ENCODE results near the gene SVIL. TPM values are rescaled to one million over a fixed set of nuclear protein-coding genes. Genes with fewer than 3 reads are reported as not detected.
"Not testable (repeated sequence)": the region's sequence is repeated elsewhere in the genome, so short reads cannot be mapped to it uniquely, and the experiment has no call there.

SVIL gene
- polyA plus RNA-seq, 3 donors: 34.4 to 37.2 (median 35.1) TPM

DNA sequence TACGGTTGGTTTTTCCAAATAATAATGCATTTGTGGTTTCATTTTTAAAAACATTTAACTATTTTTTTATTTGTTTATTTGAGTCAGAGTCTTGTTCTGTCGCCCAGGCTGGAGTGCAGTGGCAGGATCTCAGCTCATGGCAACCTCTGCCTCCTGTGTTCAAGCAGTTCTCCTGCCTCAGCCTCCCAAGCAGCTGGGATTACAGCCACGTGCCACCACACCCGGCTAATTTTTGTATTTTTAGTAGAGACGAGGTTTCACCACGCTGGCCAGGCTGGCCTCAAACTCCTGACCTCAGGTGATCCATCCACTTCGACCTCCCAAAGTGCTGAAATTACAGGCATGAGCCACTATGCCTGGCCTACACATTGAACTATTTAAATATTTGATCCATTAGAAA is 28.1 kb downstream of the SVIL start:
- DNase-seq (ENCODE audit: low read depth in 3 of 3, low spot score in 2 of 3): not testable (repeated sequence)

DNA sequence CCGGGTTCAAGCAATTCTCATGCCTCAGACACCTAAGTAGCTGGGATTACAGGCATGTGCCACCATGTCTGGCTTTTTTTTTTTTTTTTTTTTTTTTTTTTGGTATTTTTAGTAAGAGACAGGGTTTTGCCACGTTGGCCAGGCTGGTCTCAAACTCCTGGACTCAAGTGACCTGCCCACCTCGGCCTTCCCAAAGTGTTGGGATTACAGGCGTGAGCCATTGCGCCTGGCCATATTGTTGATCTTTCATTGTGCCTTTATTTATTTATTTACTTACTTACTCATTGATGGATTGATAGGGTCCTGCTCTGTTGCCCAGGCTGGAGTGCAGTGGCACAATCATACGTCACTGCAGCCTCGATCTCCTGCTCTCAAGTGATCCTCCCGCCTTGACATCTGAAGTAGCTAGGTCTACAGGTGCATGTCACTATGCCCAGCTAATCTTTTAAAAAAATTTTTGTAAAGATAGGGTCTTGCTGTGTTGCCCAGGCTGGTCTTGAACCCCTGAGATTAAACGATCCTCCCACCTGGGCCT is 30.4 kb downstream of the SVIL start:
- DNase-seq (ENCODE audit: low read depth in 3 of 3, low spot score in 2 of 3): no peak

DNA sequence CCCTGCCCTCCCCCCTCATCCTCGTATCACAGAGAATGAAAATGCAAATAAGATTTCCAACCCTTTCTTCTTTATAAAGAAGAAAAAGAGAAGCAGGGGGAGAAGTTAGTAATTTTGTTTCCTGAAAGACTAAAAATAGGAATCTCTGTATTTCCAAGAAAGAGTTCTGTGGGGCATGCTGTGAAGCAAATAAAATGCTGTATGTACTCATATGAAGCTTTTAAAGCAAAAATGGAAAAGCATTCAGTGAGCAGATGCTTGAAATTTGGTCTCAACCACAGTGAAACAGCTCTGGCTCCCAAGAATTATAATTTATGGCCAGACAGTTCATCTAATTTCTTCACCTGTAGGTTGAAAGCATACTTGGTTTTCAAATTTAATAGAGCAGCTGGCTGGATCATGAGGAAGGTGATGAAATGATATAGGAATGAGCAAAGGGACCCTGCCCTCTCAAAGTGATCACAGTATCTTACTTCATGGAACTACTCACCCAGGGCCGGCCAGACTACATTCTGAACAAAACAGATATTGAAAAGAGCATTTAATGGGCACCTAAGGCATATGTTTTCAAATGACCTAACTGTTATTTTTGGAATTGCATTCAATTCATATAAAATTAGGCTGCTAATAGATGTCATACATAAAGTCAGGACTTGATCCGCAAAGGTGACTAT is 31.4 kb downstream of the SVIL start:
- no peak for DNase-seq (ENCODE audit: low read depth in 3 of 3, low spot score in 2 of 3)

DNA sequence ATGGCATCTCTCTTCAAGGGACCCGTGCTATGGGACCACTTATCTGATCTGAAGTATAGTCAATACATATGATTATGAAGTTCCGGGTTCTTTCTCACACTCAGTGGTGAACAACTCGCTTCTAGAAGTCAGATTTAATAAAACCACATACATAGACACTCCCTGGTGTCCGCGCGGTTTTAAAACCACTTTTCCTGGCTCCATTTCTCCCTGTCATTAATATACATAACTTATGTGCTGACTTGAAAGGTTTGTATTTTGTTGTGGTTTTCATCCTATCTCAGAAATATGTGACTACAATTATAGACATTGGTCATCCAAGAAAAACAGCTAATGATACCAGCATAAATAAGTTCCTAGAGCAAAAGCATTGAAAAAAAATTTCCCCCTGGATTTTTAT is 34.0 kb downstream of the SVIL start:
- no peak for DNase-seq (ENCODE audit: low read depth in 3 of 3, low spot score in 2 of 3)

DNA sequence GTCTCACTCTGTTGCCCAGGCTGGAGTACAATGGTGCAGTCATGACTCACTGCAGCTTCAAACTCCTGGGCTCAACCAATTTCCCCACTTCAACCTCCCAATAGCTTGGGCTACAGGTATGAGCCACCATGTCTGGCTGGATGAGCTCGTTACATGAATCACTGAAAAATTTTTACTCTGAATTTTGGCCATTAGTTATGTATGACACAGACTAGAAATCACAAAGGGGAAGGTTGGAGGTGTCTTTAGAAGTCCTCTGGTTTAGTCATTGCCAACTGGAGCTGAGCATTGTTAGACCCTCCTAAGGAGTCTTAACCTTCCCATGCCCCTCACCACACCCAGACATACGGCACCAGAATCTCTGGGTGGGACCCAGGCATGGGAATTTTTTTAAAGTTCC is 34.7 kb downstream of the SVIL start:
- DNase-seq (ENCODE audit: low read depth in 3 of 3, low spot score in 2 of 3): no peak

DNA sequence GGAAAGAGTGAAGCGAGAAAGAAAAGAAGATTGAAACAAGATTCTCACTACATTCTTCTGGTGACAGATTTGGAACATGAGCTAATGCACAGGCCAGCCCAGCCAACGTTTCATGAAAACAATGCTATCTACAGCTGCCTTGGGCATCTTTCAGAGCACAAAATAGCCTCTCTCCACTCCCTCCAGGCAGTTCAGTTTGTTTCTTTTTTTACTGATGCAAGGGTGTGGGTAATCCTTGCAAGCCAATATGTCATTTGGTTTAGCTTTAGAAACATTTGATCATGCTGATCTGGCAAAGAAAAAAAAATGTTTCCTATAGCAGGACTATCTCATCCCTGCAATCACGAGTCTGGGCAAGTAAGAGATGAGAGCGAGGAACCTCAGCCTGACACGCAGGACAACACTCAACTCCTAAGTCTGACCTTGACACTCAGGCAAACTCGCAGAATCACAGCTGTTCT is 35.9 kb downstream of the SVIL start:
- no peak for DNase-seq (ENCODE audit: low read depth in 3 of 3, low spot score in 2 of 3)

- DNase-seq (ENCODE audit: low read depth in 3 of 3, low spot score in 2 of 3): no peak
Measured at GRCh38 chr10:29596826-29597225, 37.9 kb downstream of the SVIL start.

GRCh38 chr10:29596356-29596755 is 38.4 kb downstream of the SVIL start:
- no peak for DNase-seq (ENCODE audit: low read depth in 3 of 3, low spot score in 2 of 3)

DNA sequence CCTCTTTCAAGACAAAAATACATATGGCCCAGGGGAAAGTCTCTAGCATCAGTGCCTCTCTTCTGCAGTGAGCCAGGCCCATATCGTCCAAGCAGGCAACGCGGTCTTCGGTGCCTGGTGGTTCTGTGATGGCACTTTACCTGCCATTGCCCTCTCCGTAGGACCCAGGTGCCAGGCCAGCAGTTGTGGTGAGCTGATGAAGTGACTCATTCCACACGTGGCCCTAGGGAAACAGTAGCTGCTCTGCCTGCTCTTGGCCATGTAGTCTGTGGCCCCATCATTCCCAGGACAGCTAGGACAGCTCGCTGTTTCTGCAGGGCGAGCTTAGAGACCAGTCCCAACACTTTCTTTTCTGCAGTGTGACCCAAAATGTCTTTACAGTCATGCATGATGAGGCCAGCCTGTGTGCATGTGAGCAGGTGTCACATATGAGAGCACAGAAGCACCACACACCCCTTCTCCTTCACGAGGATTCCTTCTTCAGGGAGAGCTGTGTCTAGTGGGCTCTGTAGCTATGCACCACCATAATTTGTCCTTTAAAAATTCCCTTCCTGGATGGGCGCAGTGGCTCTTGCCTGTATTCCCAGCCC is 39.0 kb downstream of the SVIL start:
- no peak for DNase-seq (ENCODE audit: low read depth in 3 of 3, low spot score in 2 of 3)

DNA sequence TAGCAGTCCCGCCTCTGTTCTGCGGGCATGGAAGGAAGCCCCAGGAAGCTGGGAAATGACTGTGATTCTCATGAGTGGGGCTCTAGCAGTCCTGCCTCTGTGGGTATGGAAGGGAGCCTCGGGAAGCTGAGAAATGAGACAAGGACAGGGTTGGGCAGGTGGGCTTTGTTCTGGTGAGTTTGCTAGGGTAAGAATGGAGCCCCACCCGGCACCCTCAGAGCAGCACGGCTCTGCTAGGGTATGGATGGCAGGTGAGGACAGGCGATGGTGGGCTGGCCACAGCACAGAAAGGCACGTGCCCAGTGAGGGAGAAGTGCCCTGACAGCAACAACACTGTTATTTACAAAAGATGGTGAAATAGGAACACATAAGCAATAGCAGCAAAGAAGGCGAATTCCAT is 39.6 kb downstream of the SVIL start:
- no peak for DNase-seq (ENCODE audit: low read depth in 3 of 3, low spot score in 2 of 3)

DNA sequence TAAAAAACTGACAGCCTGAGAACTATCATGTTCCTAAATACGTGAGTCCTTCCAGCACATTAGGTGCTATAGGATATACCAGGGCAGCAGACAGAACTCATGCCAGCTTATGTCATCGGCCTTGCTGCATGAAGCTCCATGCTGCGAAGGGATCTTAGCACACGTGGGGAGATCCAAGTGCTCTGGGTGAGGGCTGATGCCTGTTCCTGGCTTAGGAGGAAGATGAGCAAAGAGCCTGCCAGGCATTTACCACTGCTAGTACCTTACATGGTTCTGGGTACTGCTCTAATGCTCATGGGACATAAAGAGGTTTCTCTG is 43.2 kb downstream of the SVIL start:
- no peak for DNase-seq (ENCODE audit: low read depth in 3 of 3, low spot score in 2 of 3)

DNA sequence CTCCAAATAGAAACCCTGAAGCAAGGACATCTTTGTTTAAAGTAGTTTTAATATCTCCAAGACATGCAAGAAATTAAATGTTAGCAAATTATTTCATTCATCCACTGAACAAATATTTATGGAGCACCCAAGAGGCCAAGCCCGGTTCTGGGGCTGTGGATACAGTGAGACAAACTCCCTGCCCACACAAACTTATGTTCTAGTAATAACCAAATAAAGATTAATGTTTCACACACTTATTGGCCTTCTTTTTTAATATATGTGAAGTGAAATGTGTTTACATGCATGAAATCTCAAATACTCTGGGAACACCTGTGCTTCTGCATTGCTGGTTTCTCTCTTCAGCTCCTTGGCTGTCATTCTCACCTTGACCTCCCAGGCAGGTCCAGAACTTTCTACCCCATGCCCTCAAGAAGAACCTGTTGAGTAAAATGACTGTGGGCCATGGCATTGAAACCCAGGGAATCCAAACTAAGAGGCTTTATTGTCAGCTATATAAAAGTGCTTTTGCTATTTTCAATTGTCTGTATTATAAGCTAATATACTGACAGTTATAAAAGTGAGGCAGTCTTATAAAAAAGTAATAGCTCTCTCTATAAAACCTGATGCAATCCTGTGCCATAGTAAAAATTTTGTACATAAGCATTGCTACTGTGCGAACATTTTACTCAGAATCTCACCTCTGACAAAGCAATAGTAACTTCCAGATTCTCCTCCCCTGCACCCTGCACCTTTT is 43.7 kb downstream of the SVIL start:
- no peak for DNase-seq (ENCODE audit: low read depth in 3 of 3, low spot score in 2 of 3)

DNA sequence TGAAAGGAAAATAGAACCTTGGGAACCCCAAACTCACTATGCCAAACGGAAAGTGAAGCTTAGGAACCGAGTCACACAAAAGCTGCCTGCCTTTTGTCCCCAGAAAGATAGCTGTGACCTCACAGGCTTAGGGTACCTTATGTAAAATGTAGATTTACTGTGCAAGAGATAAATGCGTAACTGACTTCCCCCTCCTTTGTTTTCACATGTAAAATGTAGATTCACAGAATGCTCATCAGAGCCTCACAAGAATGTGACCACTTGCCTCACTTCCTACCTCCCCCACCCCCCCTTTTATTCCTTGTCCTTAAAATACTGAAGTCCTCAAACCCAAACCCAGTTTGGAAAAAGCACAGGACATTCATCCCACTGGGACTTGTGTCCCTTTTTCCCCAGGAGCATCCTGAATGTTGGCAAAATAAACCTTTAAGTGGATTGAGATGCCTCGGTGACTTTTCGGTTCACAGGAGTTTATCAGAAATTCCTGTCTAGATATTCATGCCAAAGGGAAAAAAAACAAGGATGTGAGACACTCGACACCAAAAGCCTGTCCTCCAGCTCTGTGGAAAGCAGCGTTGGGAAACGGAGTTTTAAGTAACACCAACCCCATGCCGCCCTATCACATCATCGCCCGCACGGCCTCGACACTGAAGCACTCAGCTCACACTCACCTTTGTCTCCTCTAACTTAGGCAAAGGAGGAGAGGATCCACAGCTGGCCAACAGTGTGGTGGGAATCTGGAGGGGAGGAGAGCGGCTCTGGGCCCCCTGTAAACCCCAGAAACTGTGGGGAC is 45.9 kb downstream of the SVIL start:
- DNase-seq (ENCODE audit: low read depth in 3 of 3, low spot score in 2 of 3): no peak

- not testable (repeated sequence) for DNase-seq (ENCODE audit: low read depth in 3 of 3, low spot score in 2 of 3)
Measured at GRCh38 chr10:29587750-29588628, 46.8 kb downstream of the SVIL start.

- DNase-seq (ENCODE audit: low read depth in 3 of 3, low spot score in 2 of 3): not testable (repeated sequence)
Measured at GRCh38 chr10:29587102-29587749, 47.5 kb downstream of the SVIL start.

DNA sequence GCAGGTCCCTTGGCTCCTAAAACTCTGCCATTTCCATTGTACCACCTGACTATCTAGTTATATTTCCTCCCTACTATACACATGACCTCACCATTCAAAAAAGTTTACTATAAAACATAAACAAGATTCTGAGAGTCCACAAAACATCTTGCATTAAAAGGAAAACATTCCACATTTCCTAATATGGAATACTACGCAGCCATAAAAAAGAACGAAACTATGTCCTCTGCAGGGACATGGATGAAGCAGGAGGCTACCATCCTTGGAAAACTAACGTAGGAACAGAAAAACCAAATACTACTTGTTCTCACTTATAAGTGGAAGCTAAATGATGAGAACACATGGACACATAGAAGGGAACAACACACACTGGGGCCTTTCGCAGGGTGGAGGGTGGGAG is 48.3 kb downstream of the SVIL start:
- no peak for DNase-seq (ENCODE audit: low read depth in 3 of 3, low spot score in 2 of 3)

DNA sequence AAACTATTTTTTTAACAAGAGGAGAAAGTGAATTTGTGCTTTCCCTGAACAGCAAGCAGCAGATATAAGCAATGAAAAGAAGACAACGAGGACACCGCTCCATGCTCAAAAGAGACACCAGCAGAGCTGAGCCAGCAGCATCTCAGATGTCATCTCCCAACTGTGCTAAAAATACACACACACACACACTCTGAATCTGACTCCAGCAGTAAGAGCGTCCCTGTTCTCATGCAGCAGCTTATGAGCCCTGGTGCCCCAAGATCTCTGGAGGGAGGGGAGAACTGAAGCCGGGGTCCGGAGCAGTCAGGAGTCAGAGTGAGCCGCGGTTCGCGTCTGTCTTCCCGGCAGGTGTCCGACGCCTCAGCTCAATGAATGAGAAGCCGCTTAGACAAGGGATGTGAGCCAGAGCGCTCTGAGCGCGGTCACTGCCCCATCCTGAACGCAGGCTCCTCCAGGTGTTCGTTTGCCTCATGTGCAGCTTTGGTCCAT is 49.2 kb downstream of the SVIL start:
- DNase-seq (ENCODE audit: low read depth in 3 of 3, low spot score in 2 of 3): no peak

GRCh38 chr10:29584436-29584835 is 50.3 kb downstream of the SVIL start:
- DNase-seq (ENCODE audit: low read depth in 3 of 3, low spot score in 2 of 3): no peak

DNA sequence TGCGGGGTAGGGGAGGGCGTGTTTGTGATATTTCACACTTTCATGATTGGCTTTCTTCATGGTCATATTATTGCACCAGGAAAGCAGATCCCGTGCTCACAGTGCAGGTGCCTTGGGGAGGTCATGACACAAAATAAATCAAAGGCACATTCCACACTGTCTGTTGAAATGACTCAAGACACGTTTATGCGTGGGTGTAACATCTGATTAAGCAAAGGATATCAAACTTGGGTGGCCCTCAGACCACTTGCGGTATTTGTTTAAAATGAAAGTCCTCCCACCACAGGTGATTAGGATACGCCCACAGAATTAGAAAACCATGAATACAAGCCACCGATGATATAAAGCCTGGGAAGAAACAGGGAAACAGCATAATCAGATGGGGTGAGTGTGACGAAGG is 51.1 kb downstream of the SVIL start:
- no peak for DNase-seq (ENCODE audit: low read depth in 3 of 3, low spot score in 2 of 3)

Measured in right renal cortex interstitium (tissue), 3 donors.